SK-N-MC (cell line): ENCODE data around the gene LANCL2.

Source experiments
- EZH2 ChIP-seq: fragments of 200-600 bp; sonication (generic); IDR thresholded peaks from one replicate; pipeline ENCODE4 v1.6.1; 2017; ENCODE audit warnings: antibody characterized with exemption
- FOXP2 ChIP-seq: optimal IDR thresholded peaks from 2 replicates; pipeline ENCODE3; 2011; ENCODE audit warnings: mild to moderate bottlenecking, moderate library complexity; ENCODE audit not compliant: insufficient read depth; ENCODE audit errors: extremely low read length, control extremely low read depth
- POLR2AphosphoS5 ChIP-seq: IDR thresholded peaks from 2 replicates; pipeline ENCODE4 v1.6.1; 2012; ENCODE audit warnings: mild to moderate bottlenecking, low read depth, low read length, borderline replicate concordance

DNA sequence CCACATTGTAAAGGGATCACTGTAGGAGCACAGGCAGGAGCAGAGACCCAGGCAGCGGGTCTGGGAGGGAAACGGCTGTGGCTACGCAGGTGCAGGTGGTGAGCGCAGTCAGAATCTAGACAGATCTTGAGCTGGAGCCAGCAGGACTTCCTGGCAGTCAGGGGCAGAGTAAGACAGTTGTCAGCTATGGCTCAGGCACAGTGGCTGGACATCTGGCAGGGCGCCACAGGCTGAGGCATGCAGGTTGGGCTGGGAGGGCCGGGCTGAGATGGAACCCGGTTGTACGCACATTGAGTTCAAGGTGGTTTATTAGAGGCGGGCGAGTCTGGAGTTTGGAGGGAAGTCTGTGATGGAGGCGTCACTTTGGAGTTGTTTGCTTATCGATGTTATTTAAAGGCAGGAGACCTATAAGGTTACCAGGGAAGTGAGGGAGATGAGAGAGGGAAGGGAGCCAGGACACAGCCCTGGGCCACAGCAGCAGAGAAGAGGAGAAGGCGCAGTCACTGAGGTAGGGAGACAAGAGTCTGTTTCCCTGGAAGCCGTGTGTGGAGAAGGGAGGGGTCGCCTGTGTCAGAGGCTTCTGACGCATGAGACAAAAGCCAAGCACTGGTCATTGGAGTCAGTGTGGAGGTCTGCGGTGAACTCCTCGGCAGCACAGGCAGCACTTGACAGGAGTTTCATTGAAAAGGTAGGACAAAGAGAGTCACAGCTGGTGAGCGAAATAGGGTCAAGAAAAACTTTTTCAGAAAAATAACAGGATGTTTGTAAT, 73.8 kb downstream of the LANCL2 start:
- TF ChIP-seq POLR2AphosphoS5 (no peak), EZH2 (no peak), FOXP2 (no peak)
